SK-N-SH (cell line): ENCODE measurements around the gene SETD3. TPM values are rescaled to one million over a fixed set of nuclear protein-coding genes. Genes with fewer than 3 reads are reported as not detected.

ENCODE experiments used
- CTCF ChIA-PET: fragments of 300-600, 350-600 bp; formaldehyde crosslinking; extraction: SDS; loops from one replicate; lab custom pipeline; 2021; lab: Yijun Ruan, JAX
- POLR2A ChIA-PET: fragments of 350-600 bp; sonication (Branson Sonifier 250); formaldehyde crosslinking; extraction: SDS; loops from one replicate; lab custom pipeline; 2020; ENCODE audit warnings: antibody characterized with exemption, inconsistent platforms; lab: Yijun Ruan, JAX
- DNase-seq: peaks from one replicate; pipeline ENCODE4 v3.0.0; 2012
- H2AFZ ChIP-seq: fragments of 200-600 bp; sonication (generic); 2 replicates; pipeline ENCODE4 v1.8.1; 2016; ENCODE audit warnings: antibody characterized with exemption, mild to moderate bottlenecking, low read depth
- H3F3A ChIP-seq: fragments of 200-600 bp; sonication (generic); replicated peaks from 2 replicates; pipeline ENCODE3; 2016; ENCODE audit warnings: antibody characterized with exemption, mild to moderate bottlenecking; ENCODE audit not compliant: insufficient read depth
- H3K27ac ChIP-seq, 2 experiments: fragments of 200-500 bp in 1 of 2; fragments of 200-600 bp in 1 of 2; sonication (Bioruptor generic) in 1 of 2; sonication (generic), shearing (Covaris generic) in 1 of 2; 2 replicates each; pipeline versions ENCODE4 v1.5.1 to v1.6.1; 2014 to 2016; ENCODE audit warnings: low read depth in 2 of 2, inconsistent platforms in 1 of 2, low read length in 1 of 2, mild to moderate bottlenecking in 1 of 2, mixed read lengths in 1 of 2
- H3K27me3 ChIP-seq: fragments of 200-600 bp; sonication (generic), shearing (Covaris generic); 2 replicates; pipeline ENCODE4 v1.6.1; 2016; ENCODE audit warnings: mixed run types; ENCODE audit not compliant: insufficient read depth
- H3K36me3 ChIP-seq, 2 experiments: fragments of 200-500 bp in 1 of 2; fragments of 200-600 bp in 1 of 2; sonication (Bioruptor generic) in 1 of 2; sonication (generic) in 1 of 2; replicated peaks in 1 of 2; 2 replicates each; pipeline versions ENCODE3 to v1.5.1; 2014 to 2016; ENCODE audit warnings: low read length in 1 of 2, mild to moderate bottlenecking in 1 of 2; ENCODE audit not compliant: insufficient read depth in 2 of 2, control insufficient read depth in 1 of 2
- H3K4me1 ChIP-seq, 2 experiments: fragments of 200-500 bp in 1 of 2; fragments of 200-600 bp in 1 of 2; sonication (Bioruptor generic) in 1 of 2; sonication (generic), shearing (Covaris generic) in 1 of 2; 2 replicates each; pipeline versions ENCODE4 v1.5.1 to v1.6.1; 2014 to 2016; ENCODE audit warnings: low read depth in 1 of 2, low read length in 1 of 2, mixed run types in 1 of 2; ENCODE audit not compliant: insufficient read depth in 2 of 2, control insufficient read depth in 1 of 2
- H3K4me2 ChIP-seq: fragments of 200-600 bp; sonication (generic), shearing (Covaris generic); 2 replicates; pipeline ENCODE4 v1.6.1; 2017; ENCODE audit warnings: mixed run types
- H3K4me3 ChIP-seq, 2 experiments: fragments of 200-500 bp in 1 of 2; fragments of 200-600 bp in 1 of 2; sonication (Bioruptor generic) in 1 of 2; sonication (generic), shearing (Covaris generic) in 1 of 2; 2 replicates each; pipeline versions ENCODE4 v1.5.1 to v1.8.1; 2014 to 2016; ENCODE audit warnings: low read depth in 2 of 2, inconsistent platforms in 1 of 2, low read length in 1 of 2, mild to moderate bottlenecking in 1 of 2, mixed read lengths in 1 of 2, moderate library complexity in 1 of 2
- H3K79me2 ChIP-seq: fragments of 200-600 bp; sonication (generic); 2 replicates; pipeline ENCODE4 v1.8.1; 2017; ENCODE audit warnings: mild to moderate bottlenecking; ENCODE audit not compliant: insufficient read depth
- H3K9ac ChIP-seq: fragments of 200-600 bp; sonication (generic); 2 replicates; pipeline ENCODE4 v1.6.1; 2017; ENCODE audit warnings: mixed run types
- H3K9me2 ChIP-seq: fragments of 200-600 bp; sonication (generic); 2 replicates; pipeline ENCODE4 v1.6.1; 2017; ENCODE audit warnings: mixed run types
- H3K9me3 ChIP-seq: fragments of 200-600 bp; sonication (generic); 2 replicates; pipeline ENCODE4 v1.6.1; 2017; ENCODE audit warnings: mixed run types, mild to moderate bottlenecking, moderate library complexity
- H4K20me1 ChIP-seq: fragments of 200-600 bp; sonication (generic); 2 replicates; pipeline ENCODE4 v1.6.1; 2017; ENCODE audit warnings: mild to moderate bottlenecking, mixed run types; ENCODE audit not compliant: insufficient read depth
- ELF1 ChIP-seq: IDR thresholded peaks from 2 replicates; pipeline ENCODE4 v1.4.0; 2012
- EP300 ChIP-seq, 2 experiments: IDR thresholded peaks; 2 replicates each; pipeline versions ENCODE4 v1.4.0 to v1.6.1; 2012; ENCODE audit warnings: borderline replicate concordance in 1 of 2, low read depth in 1 of 2, low read length in 1 of 2
- EZH2phosphoT487 ChIP-seq: fragments of 200-600 bp; sonication (generic); IDR thresholded peaks from 2 replicates; pipeline ENCODE4 v1.6.1; 2017; ENCODE audit warnings: low read depth, mixed run types, mild to moderate bottlenecking, antibody characterized with exemption, moderate library complexity, borderline replicate concordance
- FOXM1 ChIP-seq: IDR thresholded peaks from 2 replicates; pipeline ENCODE4 v1.4.0; 2012; ENCODE audit warnings: low read depth, mild to moderate bottlenecking
- GABPA ChIP-seq: IDR thresholded peaks from 2 replicates; pipeline ENCODE4 v1.4.0; 2012; ENCODE audit warnings: low read depth, mild to moderate bottlenecking
- GATA2 ChIP-seq: sonication (generic); formaldehyde crosslinking; IDR thresholded peaks from 2 replicates; pipeline ENCODE4 v1.5.0; 2020; ENCODE audit warnings: mild to moderate bottlenecking, missing genetic modification reagents
- IRF3 ChIP-seq: fragments of 150-350 bp; IDR thresholded peaks from 2 replicates; pipeline ENCODE4 v1.6.1; 2016; ENCODE audit warnings: mild to moderate bottlenecking, low read depth, low read length
- JUND ChIP-seq: IDR thresholded peaks from 2 replicates; pipeline ENCODE4 v1.4.0; 2012
- MEF2A ChIP-seq: IDR thresholded peaks from 2 replicates; pipeline ENCODE4 v1.4.0; 2012; ENCODE audit warnings: low read depth, borderline replicate concordance
- MXI1 ChIP-seq: IDR thresholded peaks from 2 replicates; pipeline ENCODE4 v1.6.1; 2012; ENCODE audit warnings: mild to moderate bottlenecking, low read depth, low read length, improper control_type of control experiment
- RCOR1 ChIP-seq: fragments of 150-350 bp; IDR thresholded peaks from 2 replicates; pipeline ENCODE4 v1.6.1; 2017; ENCODE audit warnings: antibody characterized with exemption, low read length
- REST ChIP-seq: IDR thresholded peaks from 2 replicates; pipeline ENCODE4 v1.6.1; 2012; ENCODE audit warnings: mild to moderate bottlenecking, low read depth, low read length, moderate library complexity
- TCF12 ChIP-seq: IDR thresholded peaks from 2 replicates; pipeline ENCODE4 v1.4.0; 2012
- USF1 ChIP-seq: IDR thresholded peaks from 2 replicates; pipeline ENCODE4 v1.4.0; 2012; ENCODE audit warnings: low read depth, borderline replicate concordance
- USF2 ChIP-seq: fragments of 150-350 bp; IDR thresholded peaks from 2 replicates; pipeline ENCODE4 v1.6.1; 2017; ENCODE audit warnings: antibody characterized with exemption, low read length, low read depth, borderline replicate concordance
- YY1 ChIP-seq: IDR thresholded peaks from 2 replicates; pipeline ENCODE4 v1.4.0; 2012; ENCODE audit warnings: low read depth, mild to moderate bottlenecking
- ZBTB33 ChIP-seq: IDR thresholded peaks from 2 replicates; pipeline ENCODE4 v1.4.0; 2012; ENCODE audit warnings: low read depth, borderline replicate concordance
- WGBS: methylation state at CpG from one replicate; pipeline ENCODE4 v1.1.6; 2017; ENCODE audit warnings: low lambda C conversion rate; 5-methylcytosine and 5-hydroxymethylcytosine counted together
- polyA plus RNA-seq, 3 experiments: library from polyadenylated mRNA; depleted of rRNA; stranded (reverse); fragments of >200 nt; gene quantifications; 2 replicates each; pipeline ENCODE4 v1.2.3, GENCODE V29; 2012

Gene SETD3
- polyA plus RNA-seq, 1 of the 3 experiments (the other 2 are of a cell fraction) = 19.1 TPM

GRCh38 chr14:99408971-99409289 is 71.7 kb downstream of the SETD3 start:
- Histone ChIP-seq H4K20me1 (no peaks in the 10 kb centered on the region), H3K79me2 (no peaks in the 10 kb centered on the region), H3K27ac (no peak overlapping the region), H3K9ac (no peak overlapping the region), H3K9me3 (no peaks in the 10 kb centered on the region), H3K4me3 (no peak overlapping the region), H3K9me2 (no peaks in the 10 kb centered on the region), H3F3A (no peaks in the 10 kb centered on the region), H3K4me2 (no peak overlapping the region), H3K27me3 (no peaks in the 10 kb centered on the region), H2AFZ (no peak overlapping the region), H3K4me1 (no peaks in the 10 kb centered on the region; a peak in 1 of 4 replicates), H3K36me3 (peaks cover 21 to 48% of the 10 kb centered on the region in 2 experiments)
- DNase-seq = no peak
- ChIA-PET CTCF (interaction anchor here (0.6 to 1.2 kb wide), 2 partner anchors 18 to 89 kb away, joined by 3 read pairs; no protein-coding TSS in a partner anchor), POLR2A (no interaction called here)
- 88% methylated on average over 7 of the region's 7 CpGs for WGBS
- TF ChIP-seq RCOR1 (no peak), USF1 (no peak), GATA2 (CRISPR knock-in tag) (no peak), MEF2A (no peak)

- no peak for DNase-seq
- Histone ChIP-seq H3K4me3 (no peak overlapping the region), H3K27me3 (no peaks in the 10 kb centered on the region), H3K9me2 (no peaks in the 10 kb centered on the region), H3F3A (no peaks in the 10 kb centered on the region), H2AFZ (no peak overlapping the region), H4K20me1 (no peaks in the 10 kb centered on the region), H3K79me2 (no peaks in the 10 kb centered on the region), H3K4me2 (no peak overlapping the region), H3K36me3 (peaks cover 26 to 51% of the 10 kb centered on the region in 2 experiments), H3K9ac (no peak overlapping the region), H3K27ac (no peak overlapping the region), H3K4me1 (no peaks in the 10 kb centered on the region; a peak in 1 of 4 replicates), H3K9me3 (no peaks in the 10 kb centered on the region)
- POLR2A ChIA-PET = no interaction called here
- CTCF ChIA-PET = interaction anchor here (1.2 to 2.0 kb wide), 2 partner anchors 15 to 17 kb away, joined by 3 to 10 read pairs; no protein-coding TSS in a partner anchor
- 96% methylated on average over 5 of the region's 8 CpGs for WGBS
- TF ChIP-seq EZH2phosphoT487 (no peak), REST (no peak), GATA2 (CRISPR knock-in tag) (no peak), TCF12 (no peak), YY1 (no peak), IRF3 (no peak), USF2 (no peak), JUND (no peak), GABPA (no peak), ELF1 (no peak), FOXM1 (no peak), RCOR1 (no peak), ZBTB33 (no peak), USF1 (no peak), MXI1 (no peak), EP300 (IDR thresholded peaks at IDR 0.05; ENCODE audit: borderline replicate concordance in 1 of 2, low read depth in 1 of 2, low read length in 1 of 2) (no peak)
These were observed 72.2 kb downstream of the SETD3 start for GRCh38 chr14:99408286-99408970.
